Esophagus muscularis mucosa (tissue), 4 donors: ENCODE results near the gene ABCC4. TPM values are rescaled to one million over a fixed set of nuclear protein-coding genes. Genes with fewer than 3 reads are reported as not detected.

Source experiments
- DNase-seq: peaks from one replicate; pipeline ENCODE4 v3.0.0-alpha.2; 2017; ENCODE audit errors: extremely low spot score
- H3K27ac ChIP-seq, 4 donors: fragments of 200-600 bp; sonication (generic); replicated peaks in 1 of 4; 1 replicate in 3 of 4; 2 replicates in 1 of 4; pipeline ENCODE4 v1.5.1; 2016 to 2019; ENCODE audit warnings: mild to moderate bottlenecking in 1 of 4
- H3K27me3 ChIP-seq, 4 donors: fragments of 200-600 bp; sonication (generic); one replicate each; pipeline versions ENCODE4 v1.5.1 to v1.6.0; 2016 to 2019
- H3K36me3 ChIP-seq, 4 donors: fragments of 200-600 bp; sonication (generic); one replicate each; pipeline ENCODE4 v1.5.1; 2016 to 2019
- H3K4me1 ChIP-seq, 4 donors: fragments of 200-600 bp; sonication (generic); one replicate each; pipeline ENCODE4 v1.5.1; 2016 to 2019
- H3K4me3 ChIP-seq, 4 donors: fragments of 200-600 bp; sonication (generic); 1 replicate in 2 of 4; 2 replicates in 2 of 4; pipeline ENCODE4 v1.5.1; 2016 to 2019; ENCODE audit warnings: mild to moderate bottlenecking in 4 of 4, moderate library complexity in 1 of 4
- H3K9me3 ChIP-seq, 4 donors: fragments of 200-600 bp; sonication (generic); 1 replicate in 3 of 4; 2 replicates in 1 of 4; pipeline ENCODE4 v1.5.1; 2016 to 2019
- EP300 ChIP-seq: sonication (generic); formaldehyde crosslinking; IDR thresholded peaks from one replicate; pipeline ENCODE4 v1.6.1; 2017; ENCODE audit warnings: antibody characterized with exemption
- POLR2A ChIP-seq: fragments of 450-650 bp; IDR thresholded peaks from one replicate; pipeline ENCODE4 v1.6.1; 2017; ENCODE audit warnings: antibody characterized with exemption, moderate library complexity, mild to moderate bottlenecking, low read depth
- POLR2AphosphoS5 ChIP-seq, 2 donors: sonication (generic); formaldehyde crosslinking; IDR thresholded peaks; one replicate each; pipeline ENCODE4 v1.6.1; 2017; ENCODE audit warnings: antibody characterized with exemption in 2 of 2
- WGBS: methylation state at CpG from one replicate; pipeline ENCODE4 v1.1.5; 2018; 5-methylcytosine and 5-hydroxymethylcytosine counted together
- intact Hi-C: fragments of 100-400 bp; cut with DNase I; formaldehyde crosslinking; loops from one replicate; pipeline ENCODE4 v1.15.1; 2023
- total RNA-seq, 4 donors: library from RNA; depleted of rRNA; stranded (reverse); fragments of >200 nt; gene quantifications; one replicate each; pipeline versions ENCODE4 v1.1.0 to v1.2.1, GENCODE V29; 2016
- TF ChIP-seq, protein P1 (sequence below), 3 experiments: fragments of 200-600 bp in 2 of 3; fragments of 450-650 bp in 1 of 3; sonication (generic) in 2 of 3; IDR thresholded peaks; one replicate each; pipeline ENCODE4 v1.5.1; 2017 to 2019; ENCODE audit warnings: antibody characterized with exemption in 3 of 3, mild to moderate bottlenecking in 2 of 3, moderate library complexity in 1 of 3

Gene ABCC4
- total RNA-seq, 4 donors from 2014 or later = 5.0 to 6.3 (median 6.0) TPM

- intact Hi-C loops = no loop called here
- Histone ChIP-seq H3K27me3 (no peaks in the 10 kb centered on the region), H3K4me3 (no peak overlapping the region), H3K4me1 (peaks cover 0 to 3% (median under 1%) of the 10 kb centered on the region in 4 donors), H3K27ac (no peak overlapping the region), H3K9me3 (no peaks in the 10 kb centered on the region), H3K36me3 (peaks cover 0 to 10% (median 4%) of the 10 kb centered on the region in 4 donors)
- TF ChIP-seq POLR2A (no peak), EP300 (no peak), POLR2AphosphoS5 (IDR thresholded peaks at IDR 0.05) (no peak)
- TF ChIP-seq, protein P1, sequence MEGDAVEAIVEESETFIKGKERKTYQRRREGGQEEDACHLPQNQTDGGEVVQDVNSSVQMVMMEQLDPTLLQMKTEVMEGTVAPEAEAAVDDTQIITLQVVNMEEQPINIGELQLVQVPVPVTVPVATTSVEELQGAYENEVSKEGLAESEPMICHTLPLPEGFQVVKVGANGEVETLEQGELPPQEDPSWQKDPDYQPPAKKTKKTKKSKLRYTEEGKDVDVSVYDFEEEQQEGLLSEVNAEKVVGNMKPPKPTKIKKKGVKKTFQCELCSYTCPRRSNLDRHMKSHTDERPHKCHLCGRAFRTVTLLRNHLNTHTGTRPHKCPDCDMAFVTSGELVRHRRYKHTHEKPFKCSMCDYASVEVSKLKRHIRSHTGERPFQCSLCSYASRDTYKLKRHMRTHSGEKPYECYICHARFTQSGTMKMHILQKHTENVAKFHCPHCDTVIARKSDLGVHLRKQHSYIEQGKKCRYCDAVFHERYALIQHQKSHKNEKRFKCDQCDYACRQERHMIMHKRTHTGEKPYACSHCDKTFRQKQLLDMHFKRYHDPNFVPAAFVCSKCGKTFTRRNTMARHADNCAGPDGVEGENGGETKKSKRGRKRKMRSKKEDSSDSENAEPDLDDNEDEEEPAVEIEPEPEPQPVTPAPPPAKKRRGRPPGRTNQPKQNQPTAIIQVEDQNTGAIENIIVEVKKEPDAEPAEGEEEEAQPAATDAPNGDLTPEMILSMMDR (IDR thresholded peaks at IDR 0.05) = no peak
- DNase-seq = no peak
- whole genome bisulfite sequencing = 95% methylated on average over 6 of the region's 6 CpGs
These were observed 141.8 kb downstream of the ABCC4 start for GRCh38 chr13:95159458-95159857.

DNA sequence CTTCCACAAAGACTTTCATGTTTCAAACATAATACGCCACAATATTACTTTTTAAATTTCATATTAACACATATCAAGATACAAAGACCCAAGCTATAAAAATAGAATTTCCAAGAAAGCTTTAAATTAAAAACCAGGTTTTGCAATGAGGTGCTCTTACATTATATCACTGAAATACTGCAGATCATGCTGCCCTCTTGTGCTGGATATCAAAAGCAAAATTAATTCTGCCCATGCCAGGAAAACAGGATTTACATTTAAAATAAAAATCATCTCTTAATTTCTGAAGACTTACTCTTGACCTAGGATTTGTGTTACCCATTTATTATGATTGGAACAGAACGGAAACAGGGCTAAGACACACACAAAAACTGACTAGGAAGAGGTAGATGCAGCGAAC, 145.0 kb downstream of the ABCC4 start:
- no peak overlapping the region for H3K4me3 ChIP-seq
- H3K27ac ChIP-seq = no peak overlapping the region
- 91% methylated on average over 3 of the region's 3 CpGs for WGBS
- peaks cover 0 to 7% (median 3%) of the 10 kb centered on the region in 4 donors for H3K4me1 ChIP-seq
- DNase-seq = no peak
- no peaks in the 10 kb centered on the region for H3K9me3 ChIP-seq
- intact Hi-C loops = no loop called here
- H3K36me3 ChIP-seq = peaks cover 0 to 10% (median 2%) of the 10 kb centered on the region in 4 donors
- TF ChIP-seq POLR2A (no peak), EP300 (no peak), POLR2AphosphoS5 (IDR thresholded peaks at IDR 0.05) (no peak)
- TF ChIP-seq, protein P1 (IDR thresholded peaks at IDR 0.05) = no peak
- no peaks in the 10 kb centered on the region for H3K27me3 ChIP-seq

DNA sequence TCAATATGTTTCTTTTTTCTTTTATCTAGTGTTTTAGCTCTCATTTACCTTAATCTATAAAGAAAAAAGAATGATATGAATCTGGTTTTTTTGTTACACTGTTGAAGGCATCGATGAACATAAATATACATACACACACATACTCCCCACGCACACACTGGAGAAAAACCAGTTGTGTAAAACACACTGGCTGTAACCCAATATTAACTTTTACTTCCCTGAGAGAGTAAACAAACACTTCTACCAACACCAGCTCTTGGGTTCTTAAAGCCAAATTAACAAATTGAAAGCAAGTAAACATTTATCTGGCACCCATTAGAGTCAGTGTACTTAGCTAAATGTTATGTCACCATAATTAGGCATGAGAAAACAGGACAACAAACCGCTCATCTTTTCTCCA, 145.7 kb downstream of the ABCC4 start:
- 89% methylated on average over 3 of the region's 3 CpGs for WGBS
- Histone ChIP-seq H3K36me3 (peaks cover 0 to 10% (median under 1%) of the 10 kb centered on the region in 4 donors), H3K4me1 (peaks cover 0 to 7% (median 3%) of the 10 kb centered on the region in 4 donors), H3K27me3 (no peaks in the 10 kb centered on the region), H3K4me3 (no peak overlapping the region), H3K9me3 (no peaks in the 10 kb centered on the region), H3K27ac (no peak overlapping the region)
- intact Hi-C loops = no loop called here
- no peak for DNase-seq
- TF ChIP-seq, protein P1 (IDR thresholded peaks at IDR 0.05) = no peak
- TF ChIP-seq POLR2A (no peak), EP300 (no peak), POLR2AphosphoS5 (IDR thresholded peaks at IDR 0.05) (no peak)

DNA sequence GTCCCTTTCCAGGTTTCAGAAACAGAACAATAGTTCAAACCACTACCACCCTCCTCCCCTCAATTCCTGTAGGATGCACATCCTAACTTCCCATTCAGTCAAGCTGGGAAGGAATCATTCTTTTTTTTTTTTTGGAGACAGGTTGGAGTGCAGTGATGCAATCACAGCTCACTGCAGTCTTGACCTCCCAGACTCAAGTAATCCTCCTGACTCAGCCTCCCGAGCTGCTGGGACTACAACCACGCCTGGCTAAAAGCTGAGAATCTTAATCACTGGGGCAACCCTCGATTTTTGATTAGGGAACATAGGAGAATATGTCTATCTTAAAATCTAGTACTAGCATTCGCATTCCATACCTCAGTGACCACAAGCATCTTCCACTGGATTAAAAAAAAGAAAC, 146.2 kb downstream of the ABCC4 start:
- Histone ChIP-seq H3K27me3 (no peaks in the 10 kb centered on the region), H3K36me3 (peaks cover 0 to 7% (median 0%) of the 10 kb centered on the region in 4 donors), H3K4me3 (no peak overlapping the region), H3K4me1 (peaks cover 0 to 7% (median 3%) of the 10 kb centered on the region in 4 donors), H3K9me3 (no peaks in the 10 kb centered on the region), H3K27ac (no peak overlapping the region)
- TF ChIP-seq POLR2AphosphoS5 (IDR thresholded peaks at IDR 0.05) (no peak), POLR2A (no peak), EP300 (no peak)
- TF ChIP-seq, protein P1 (IDR thresholded peaks at IDR 0.05) = no peak
- DNase-seq = no peak
- intact Hi-C loops = no loop called here
- WGBS = 91% methylated on average over 4 of the region's 4 CpGs

DNA sequence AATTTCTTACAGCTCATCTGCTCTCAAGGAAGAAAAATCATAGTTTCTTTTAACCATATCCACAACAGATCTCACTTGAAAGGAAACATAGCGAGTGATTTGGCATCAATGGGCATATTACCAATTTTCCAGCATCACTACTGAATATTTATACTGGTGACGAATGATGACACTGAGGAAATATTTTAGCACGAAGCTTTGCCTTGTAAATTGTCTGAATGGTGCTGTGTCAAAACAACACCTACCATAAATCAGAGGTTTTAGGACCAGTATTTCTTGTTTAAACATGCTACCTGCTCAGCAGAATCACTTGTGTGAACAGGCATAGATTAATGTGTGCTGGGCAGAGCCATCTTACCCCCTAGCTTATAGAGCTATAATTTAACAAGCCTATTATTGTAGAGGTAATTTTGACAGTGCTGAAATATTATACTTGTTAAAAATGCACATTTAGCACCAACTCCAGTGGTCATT, 146.8 kb downstream of the ABCC4 start:
- peaks cover 0 to under 1% (median 0%) of the 10 kb centered on the region in 4 donors for H3K36me3 ChIP-seq
- peaks cover 0 to 7% (median 3%) of the 10 kb centered on the region in 4 donors for H3K4me1 ChIP-seq
- TF ChIP-seq, protein P1 (IDR thresholded peaks at IDR 0.05) = no peak
- no peak for TF ChIP-seq POLR2A
- TF ChIP-seq EP300 = no peak
- TF ChIP-seq POLR2AphosphoS5 (IDR thresholded peaks at IDR 0.05) = no peak
- no peaks in the 10 kb centered on the region for H3K9me3 ChIP-seq
- H3K27me3 ChIP-seq = no peaks in the 10 kb centered on the region
- no peak overlapping the region for H3K27ac ChIP-seq
- DNase-seq = no peak
- intact Hi-C loops = no loop called here
- no peak overlapping the region for H3K4me3 ChIP-seq
- 63% methylated on average over 3 of the region's 3 CpGs for WGBS
